ENCODE data around the gene COL20A1. TPM values are rescaled to one million over a fixed set of nuclear protein-coding genes. Genes with fewer than 3 reads are reported as not detected.
A peak's percentile ranks its signal among the peaks of the same experiment; 100 is the strongest.

The COL20A1 gene
- polyA plus RNA-seq, 3 donors = 0.26 to 1.0 (median 0.64) TPM

DNA sequence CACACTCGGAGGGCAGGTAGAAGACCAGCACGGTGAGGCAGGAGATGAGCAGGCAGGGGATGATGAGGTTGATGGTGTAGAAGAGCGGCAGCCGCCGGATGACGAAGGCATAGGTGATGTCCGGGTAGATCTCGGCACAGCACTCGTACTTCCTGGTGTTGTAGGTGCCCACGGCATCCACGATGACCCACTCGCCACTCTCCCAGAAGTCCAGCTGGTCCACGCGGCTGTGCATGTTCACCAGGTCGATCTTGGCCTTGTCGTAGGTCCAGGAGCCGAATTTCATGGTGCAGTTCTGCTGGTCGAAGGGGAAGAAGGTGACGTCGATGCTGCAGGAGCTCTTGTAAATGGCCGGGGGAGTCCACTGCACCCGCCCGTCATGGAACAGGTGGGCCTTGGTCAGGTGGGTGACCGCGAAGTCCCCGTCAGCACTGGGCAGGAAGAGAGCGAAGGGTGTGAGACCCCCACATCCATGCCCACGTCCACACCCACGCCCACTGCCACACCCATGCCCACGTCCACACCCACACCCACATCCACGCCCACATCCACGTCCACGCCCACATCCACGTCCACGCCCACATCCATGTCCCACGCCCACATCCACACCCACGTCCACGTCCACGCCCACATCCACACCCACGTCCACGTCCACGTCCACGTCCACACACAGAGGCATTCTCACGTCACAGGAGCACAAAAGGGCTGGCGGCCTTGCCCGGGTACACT is 57.8 kb downstream of the COL20A1 start:
- no peak for DNase-seq (ENCODE audit: extremely low read depth in 1 of 11, low read depth in 9 of 11, low spot score in 4 of 11)

DNA sequence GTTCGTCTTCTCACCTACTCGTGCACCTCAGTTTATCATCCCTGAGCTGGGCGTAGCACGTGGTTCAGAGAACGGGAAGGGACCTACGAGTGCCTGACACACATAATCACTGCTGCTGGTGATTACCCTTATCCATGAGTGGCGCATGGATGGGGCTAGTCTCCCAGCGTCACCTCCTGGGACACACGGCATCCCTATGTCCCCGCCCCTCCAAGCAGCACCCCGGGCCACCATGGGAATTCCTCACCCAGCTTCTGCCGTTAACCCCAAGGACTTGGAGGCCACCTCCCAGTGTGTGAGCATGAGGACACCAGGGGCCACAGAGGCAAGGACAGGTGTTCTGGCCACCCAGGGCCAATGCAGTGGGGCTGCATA is 58.3 kb downstream of the COL20A1 start:
- no peak for DNase-seq (ENCODE audit: extremely low read depth in 1 of 11, low read depth in 9 of 11, low spot score in 4 of 11)

GRCh38 chr20:63351811-63352591 is 59.0 kb downstream of the COL20A1 start:
- DNase-seq (ENCODE audit: extremely low read depth in 1 of 11, low read depth in 9 of 11, low spot score in 4 of 11) = peak in 1 of 11 donors; percentile 57

DNA sequence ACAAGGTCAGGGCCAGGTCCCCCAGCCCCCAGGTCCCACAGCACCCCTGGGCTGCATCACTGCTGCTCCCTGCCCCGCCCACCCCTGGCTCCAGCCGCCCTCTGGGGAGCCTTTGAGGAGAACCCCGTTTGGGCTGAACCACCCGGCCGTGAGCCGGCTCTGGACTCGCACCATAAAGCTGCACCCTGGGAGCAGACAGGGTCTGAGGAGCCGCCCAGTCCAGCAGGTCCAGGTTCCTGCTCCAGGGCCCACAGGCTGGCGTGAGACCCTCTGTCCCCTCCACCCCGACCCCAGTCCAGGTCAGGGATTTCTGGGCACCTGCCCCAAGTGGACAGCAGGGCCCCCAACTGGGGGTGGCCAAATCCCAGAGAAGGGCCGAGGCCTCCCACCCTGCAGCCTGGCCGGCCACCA is 59.8 kb downstream of the COL20A1 start:
- DNase-seq (ENCODE audit: extremely low read depth in 1 of 11, low read depth in 9 of 11, low spot score in 4 of 11) = no peak

DNA sequence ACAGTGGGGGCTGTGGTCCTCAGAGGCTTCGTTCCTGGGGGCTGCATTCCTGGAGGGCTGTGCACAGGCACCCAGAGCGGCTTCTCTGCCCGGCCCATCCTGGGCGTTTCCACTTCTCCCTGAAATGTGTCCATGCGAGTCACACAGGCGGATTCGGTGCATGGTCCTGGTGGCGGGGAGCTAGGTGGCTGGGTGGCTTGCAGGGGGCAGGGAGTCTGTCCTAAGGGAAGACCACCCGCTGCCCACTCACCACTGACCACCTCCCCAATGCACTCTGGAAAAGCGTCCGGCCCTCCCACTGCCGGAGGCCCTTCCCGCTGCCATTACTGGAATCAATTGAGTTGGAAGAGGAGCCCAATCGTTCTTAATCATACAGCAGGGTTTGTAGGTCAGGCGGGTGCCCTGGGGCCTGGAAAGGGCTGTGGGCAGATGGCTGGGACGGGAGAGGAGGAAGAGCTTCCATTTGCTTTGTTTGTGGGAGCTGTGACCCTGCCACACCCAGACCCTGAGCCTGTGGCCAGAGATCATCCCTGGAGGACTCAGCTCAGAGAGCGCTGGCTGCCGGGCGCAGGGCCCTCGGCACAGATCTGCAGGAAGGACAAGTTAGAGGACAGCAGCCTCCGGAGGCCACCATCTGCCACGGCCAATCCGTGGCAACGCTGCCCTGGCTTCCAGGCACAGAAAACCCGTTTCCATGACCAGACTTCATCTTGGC is 61.8 kb downstream of the COL20A1 start:
- DNase-seq (ENCODE audit: extremely low read depth in 1 of 11, low read depth in 9 of 11, low spot score in 4 of 11) = no peak

GRCh38 chr20:63355781-63356295 is 62.9 kb downstream of the COL20A1 start:
- DNase-seq (ENCODE audit: extremely low read depth in 1 of 11, low read depth in 9 of 11, low spot score in 4 of 11) = no peak

DNA sequence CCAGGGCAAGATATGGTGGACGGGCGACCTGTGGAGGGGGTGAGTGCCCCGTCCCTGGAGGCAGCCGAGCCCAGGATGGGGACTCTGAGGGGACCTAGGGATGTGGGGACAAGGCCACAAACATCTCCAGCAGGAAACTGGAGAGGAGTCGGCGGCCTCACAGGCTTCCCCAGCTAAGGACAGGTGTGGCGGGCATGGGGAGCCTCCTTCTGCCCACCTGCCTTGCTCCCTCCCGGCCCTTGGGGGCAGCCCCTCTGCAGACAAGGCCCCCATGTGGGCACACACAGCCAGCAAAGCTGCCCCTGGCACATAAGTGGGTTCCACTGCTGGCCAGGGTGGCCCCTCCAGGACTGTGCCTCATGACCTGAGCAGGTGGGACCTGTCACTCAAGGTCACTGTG is 63.5 kb downstream of the COL20A1 start:
- DNase-seq (ENCODE audit: extremely low read depth in 1 of 11, low read depth in 9 of 11, low spot score in 4 of 11) = no peak

DNA sequence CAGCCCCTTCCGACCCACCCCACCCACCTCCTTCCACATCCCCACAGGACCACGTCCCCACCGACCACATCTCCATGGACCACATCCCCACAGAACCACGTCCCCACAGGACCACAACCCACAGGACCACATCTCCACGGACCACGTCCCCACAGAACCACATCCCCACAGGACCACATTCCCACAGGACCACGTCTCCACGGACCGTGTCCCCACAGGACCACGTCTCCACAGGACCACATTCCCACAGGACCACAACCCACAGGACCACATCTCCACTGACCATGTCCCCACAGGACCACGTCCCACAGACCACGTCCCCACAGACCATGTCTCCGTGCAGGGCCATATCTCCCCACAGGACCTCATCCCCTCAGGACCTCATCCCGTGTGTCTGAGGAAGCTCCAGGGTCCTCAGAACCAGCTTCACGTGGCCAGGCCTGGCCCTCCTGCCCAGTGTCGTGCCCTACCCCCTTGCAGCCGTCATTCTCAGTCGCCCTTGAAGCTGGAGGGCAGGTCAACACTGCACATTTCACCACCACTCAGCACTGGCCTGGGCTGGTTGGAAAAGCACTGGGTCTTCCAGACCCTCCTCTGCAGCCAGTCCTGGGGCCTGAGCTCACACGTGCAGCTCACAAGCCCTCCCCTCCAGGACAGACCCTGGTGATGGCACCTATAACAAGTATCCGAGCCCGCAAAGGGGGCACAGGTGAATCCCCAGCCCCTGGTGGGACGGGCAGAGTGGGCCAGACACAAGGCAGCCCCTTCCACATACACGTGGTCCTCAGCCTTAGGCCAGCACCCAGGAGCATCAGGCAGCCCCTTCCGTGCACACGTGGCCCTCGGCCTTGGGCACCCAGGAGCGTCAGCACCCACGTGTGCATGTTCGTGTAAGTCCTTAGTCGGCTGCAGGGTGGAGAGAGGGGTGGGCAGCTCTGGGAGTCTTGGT is 64.2 kb downstream of the COL20A1 start:
- DNase-seq (ENCODE audit: extremely low read depth in 1 of 11, low read depth in 9 of 11, low spot score in 4 of 11) = no peak

DNA sequence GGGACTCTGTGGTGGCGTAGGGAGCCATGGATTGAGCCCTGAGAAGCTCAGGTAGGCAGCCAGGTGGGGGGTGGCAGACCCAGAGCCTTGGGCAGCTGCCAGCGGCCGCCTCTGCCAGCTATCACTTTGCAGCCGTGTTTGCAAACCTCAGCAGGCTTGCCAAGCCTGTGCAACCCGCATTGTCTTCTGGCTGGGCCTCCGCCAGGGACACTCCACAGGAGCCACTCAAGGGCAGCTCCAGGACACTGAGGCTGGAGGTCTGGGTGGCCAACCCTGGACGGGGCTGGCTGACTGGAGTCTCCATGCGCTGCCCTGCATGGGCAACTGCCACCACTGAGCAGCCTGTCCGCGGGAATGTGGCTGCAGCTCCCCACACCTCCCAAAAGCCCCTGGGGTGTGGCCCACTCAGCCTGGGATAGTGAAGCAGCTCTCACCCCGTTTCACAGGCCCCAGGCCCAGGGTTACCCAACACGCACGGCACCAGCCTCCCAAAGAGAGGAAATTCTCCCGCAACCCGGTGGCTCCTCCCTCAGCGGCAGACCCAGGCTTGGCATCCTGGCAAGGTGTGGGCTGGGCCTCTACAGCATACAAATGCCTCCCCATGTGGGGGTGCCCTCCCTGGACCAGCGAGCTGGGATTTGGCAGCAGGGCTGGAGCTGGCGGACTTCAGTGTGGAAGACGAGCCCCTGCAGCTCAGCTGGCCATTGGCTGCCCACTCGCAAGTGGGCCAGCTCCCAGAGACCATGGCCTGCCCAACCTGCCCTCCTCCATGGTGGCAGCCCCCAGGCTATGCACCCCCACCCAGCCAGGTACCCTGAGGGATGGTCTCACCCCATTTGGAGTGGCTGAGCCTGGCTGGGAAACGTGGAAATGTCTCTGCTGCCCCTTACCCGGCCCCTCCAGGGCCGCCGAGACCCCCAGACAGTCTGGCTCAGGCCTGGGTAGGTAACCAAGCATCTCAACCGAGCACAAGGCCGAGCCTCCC is 65.2 kb downstream of the COL20A1 start:
- no peak for DNase-seq (ENCODE audit: extremely low read depth in 1 of 11, low read depth in 9 of 11, low spot score in 4 of 11)

- no peak for DNase-seq (ENCODE audit: extremely low read depth in 1 of 11, low read depth in 9 of 11, low spot score in 4 of 11)
Measured at GRCh38 chr20:63359164-63359934, 66.4 kb downstream of the COL20A1 start.

DNA sequence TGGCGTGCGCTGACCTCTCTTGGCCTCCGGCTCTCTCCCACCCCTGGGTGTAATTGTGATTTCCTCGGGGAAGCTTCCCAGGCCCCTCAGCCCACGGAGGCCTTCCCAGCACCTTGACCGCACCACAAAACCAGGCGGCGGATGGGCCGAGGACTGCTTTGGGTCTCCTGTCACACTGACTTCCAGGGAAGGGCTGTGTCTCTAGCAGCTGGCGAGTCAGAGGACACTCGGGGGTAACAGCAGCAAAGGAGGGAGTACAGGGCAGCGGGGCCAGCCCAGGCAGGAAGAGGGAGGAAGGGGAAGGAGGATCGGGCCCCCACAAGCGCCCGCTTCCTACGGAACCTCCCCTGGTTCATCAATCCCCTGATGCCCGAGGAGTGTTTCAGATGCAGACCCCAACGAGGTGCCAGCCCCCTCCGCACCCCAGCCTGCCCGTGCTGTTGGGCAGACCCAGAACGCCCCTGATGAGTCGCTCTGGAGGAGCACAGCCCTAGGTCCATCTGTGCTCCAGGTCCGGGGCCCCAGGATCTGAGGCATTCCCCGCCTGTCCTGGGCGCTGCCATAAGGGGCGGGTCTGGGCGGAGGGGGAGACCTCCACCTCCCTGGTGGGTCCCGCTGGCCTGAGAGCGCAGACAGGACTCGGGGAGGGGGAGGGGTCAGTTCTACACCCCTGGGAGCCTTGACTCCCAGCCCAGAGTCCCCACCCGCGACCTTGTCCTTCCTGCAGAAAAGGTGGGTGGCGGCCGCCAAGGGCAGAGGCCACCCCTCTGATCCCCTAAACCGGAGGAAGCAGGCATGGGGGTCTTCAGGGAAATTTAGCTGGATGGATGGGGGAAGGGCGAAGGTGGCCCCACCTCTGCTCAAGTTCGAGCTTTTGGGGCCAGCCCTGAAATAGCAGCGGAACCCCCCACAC is 67.2 kb downstream of the COL20A1 start:
- DNase-seq (ENCODE audit: extremely low read depth in 1 of 11, low read depth in 9 of 11, low spot score in 4 of 11) = no peak

DNA sequence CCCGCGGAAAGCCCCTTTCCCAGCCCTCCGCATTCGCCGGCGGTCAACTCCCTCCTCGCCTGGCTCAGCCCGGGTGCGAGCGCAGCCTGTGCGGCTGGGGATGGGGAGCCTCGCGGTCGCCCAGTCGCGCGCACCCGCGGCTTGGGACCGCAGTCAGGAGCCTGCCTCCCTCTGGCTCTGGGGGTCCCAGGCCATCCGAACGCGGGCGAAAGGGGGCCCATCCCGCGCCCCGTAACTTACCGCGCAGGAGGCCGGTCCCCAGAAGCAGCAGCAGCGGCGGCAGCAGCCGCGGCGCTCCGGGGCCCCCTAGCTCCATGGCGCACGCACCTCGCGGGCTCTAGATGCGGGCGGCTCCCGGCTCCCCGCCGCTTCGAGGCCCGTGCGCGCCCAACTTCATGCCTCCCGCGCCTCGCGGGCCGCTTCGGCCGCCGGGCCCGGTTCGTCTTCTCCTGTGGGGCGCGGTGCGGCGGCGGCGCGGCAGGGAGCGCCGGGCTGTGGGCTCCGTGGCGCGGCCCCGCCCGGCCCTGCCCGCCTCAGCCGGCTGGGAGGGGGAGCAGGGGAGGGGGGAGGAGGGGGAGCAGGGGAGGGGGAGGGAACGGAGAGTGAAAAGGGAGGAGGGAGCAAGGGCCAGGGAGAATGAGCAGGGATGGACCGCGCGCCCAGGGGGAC is 68.0 kb downstream of the COL20A1 start, which contains the start of gene CHRNA4:
Gene CHRNA4, minus strand, starts transcription at position 500 of the 669 bp plus-strand sequence. Its CDS starts 184 bp downstream, at position 316.
- no peak for DNase-seq (ENCODE audit: extremely low read depth in 1 of 11, low read depth in 9 of 11, low spot score in 4 of 11)

GRCh38 chr20:63361519-63362435 is 68.8 kb downstream of the COL20A1 start:
- DNase-seq (ENCODE audit: extremely low read depth in 1 of 11, low read depth in 9 of 11, low spot score in 4 of 11) = no peak

DNA sequence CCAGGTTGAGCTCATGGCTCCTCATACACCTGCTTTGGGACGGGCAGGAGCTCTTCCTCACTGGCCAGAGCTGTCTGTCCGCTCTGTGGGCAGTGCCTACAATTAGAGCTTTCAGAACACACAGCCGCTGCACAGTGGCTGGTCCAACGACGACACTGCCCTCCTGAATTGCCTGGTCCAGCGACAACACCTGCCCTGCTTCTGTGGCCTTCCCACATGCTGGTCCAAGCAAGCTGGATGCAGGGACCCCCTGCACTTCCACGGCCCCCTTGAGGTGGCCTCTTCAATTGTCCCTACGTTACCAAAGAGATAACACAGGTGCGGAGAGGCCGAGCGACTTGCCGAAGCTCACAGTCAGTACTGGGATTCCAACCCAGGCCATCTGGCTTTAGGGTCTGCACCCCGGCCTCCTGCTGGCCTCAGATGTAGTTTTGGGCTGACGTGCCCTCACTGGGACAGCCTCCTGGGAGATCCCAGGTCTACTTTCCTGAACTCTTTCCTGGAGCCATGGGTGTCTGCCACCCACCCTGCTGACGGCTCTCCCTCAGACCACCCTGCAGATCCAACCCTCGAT is 69.5 kb downstream of the COL20A1 start:
- DNase-seq (ENCODE audit: extremely low read depth in 1 of 11, low read depth in 9 of 11, low spot score in 4 of 11) = no peak

All from renal cortex interstitium (tissue), 11 donors.